Measurements from ENCODE around the gene CACNA1C.

CACNA1C gene

GRCh38 chr12:2258025-2258424 is 205.2 kb downstream of the CACNA1C start:
- no peak for DNase-seq (ENCODE audit: low spot score)

- no peak for DNase-seq (ENCODE audit: low spot score)
Observed at GRCh38 chr12:2259369-2259768, 206.6 kb downstream of the CACNA1C start.

GRCh38 chr12:2260441-2260840 is 207.7 kb downstream of the CACNA1C start:
- no peak for DNase-seq (ENCODE audit: low spot score)

GRCh38 chr12:2261708-2262107 is 208.9 kb downstream of the CACNA1C start:
- DNase-seq (ENCODE audit: low spot score), result no peak

- no peak for DNase-seq (ENCODE audit: low spot score)
Observed at GRCh38 chr12:2262449-2262848, 209.7 kb downstream of the CACNA1C start.

- no peak for DNase-seq (ENCODE audit: low spot score)
Observed at GRCh38 chr12:2263901-2264300, 211.1 kb downstream of the CACNA1C start.

GRCh38 chr12:2264651-2265232 is 212.0 kb downstream of the CACNA1C start:
- DNase-seq (ENCODE audit: low spot score), result no peak

GRCh38 chr12:2265461-2266167 is 212.8 kb downstream of the CACNA1C start:
- no peak for DNase-seq (ENCODE audit: low spot score)

GRCh38 chr12:2266666-2267620 is 214.2 kb downstream of the CACNA1C start:
- no peak for DNase-seq (ENCODE audit: low spot score)

- no peak for DNase-seq (ENCODE audit: low spot score)
Observed at GRCh38 chr12:2267703-2268470, 215.1 kb downstream of the CACNA1C start.

- no peak for DNase-seq (ENCODE audit: low spot score)
Observed at GRCh38 chr12:2268471-2269286, 215.9 kb downstream of the CACNA1C start.

GRCh38 chr12:2270846-2271245 is 218.1 kb downstream of the CACNA1C start:
- DNase-seq (ENCODE audit: low spot score), result no peak

GRCh38 chr12:2271961-2272360 is 219.2 kb downstream of the CACNA1C start:
- DNase-seq (ENCODE audit: low spot score), result no peak

- DNase-seq (ENCODE audit: low spot score), result no peak
Observed at GRCh38 chr12:2273288-2273687, 220.5 kb downstream of the CACNA1C start.

- DNase-seq (ENCODE audit: low spot score), result no peak
Observed at GRCh38 chr12:2273751-2274150, 221.0 kb downstream of the CACNA1C start.

GRCh38 chr12:2274733-2275132 is 221.9 kb downstream of the CACNA1C start:
- DNase-seq (ENCODE audit: low spot score), result no peak

- DNase-seq (ENCODE audit: low spot score), result no peak
Observed at GRCh38 chr12:2276288-2277033, 223.7 kb downstream of the CACNA1C start.

- DNase-seq (ENCODE audit: low spot score), result no peak
Observed at GRCh38 chr12:2277492-2278155, 224.8 kb downstream of the CACNA1C start.

- no peak for DNase-seq (ENCODE audit: low spot score)
Observed at GRCh38 chr12:2281446-2281845, 228.7 kb downstream of the CACNA1C start.

- no peak for DNase-seq (ENCODE audit: low spot score)
Observed at GRCh38 chr12:2282318-2282717, 229.5 kb downstream of the CACNA1C start.

Measured in HuH-7.5 (cell line).